ENCODE data around the gene NGFR.

The NGFR gene

GRCh38 chr17:49508061-49508865 is 13.2 kb downstream of the NGFR start:
- peaks cover 0 to 7% of the 10 kb centered on the region in 2 donors for H3K27me3 ChIP-seq (ENCODE audit: control insufficient read depth in 2 of 2, insufficient read depth in 2 of 2, low read length in 2 of 2)
- H3K27ac ChIP-seq (ENCODE audit: low read depth in 2 of 2, low read length in 2 of 2): no peak overlapping the region
- H3K4me1 ChIP-seq (ENCODE audit: control insufficient read depth in 2 of 2, insufficient read depth in 2 of 2, low read length in 2 of 2): no peaks in the 10 kb centered on the region
- H3K9ac ChIP-seq (ENCODE audit: low read depth in 1 of 2, low read length in 2 of 2): no peak overlapping the region
- no peaks in the 10 kb centered on the region for H3K9me3 ChIP-seq (ENCODE audit: control insufficient read depth in 2 of 2, low read length in 2 of 2)
- H3K4me3 ChIP-seq (ENCODE audit: low read length in 2 of 2): no peak overlapping the region
- H3K36me3 ChIP-seq (ENCODE audit: control insufficient read depth in 2 of 2, insufficient read depth in 2 of 2, low read length in 2 of 2): no peaks in the 10 kb centered on the region

GRCh38 chr17:49508866-49509587 is 13.9 kb downstream of the NGFR start:
- Histone ChIP-seq H3K9ac (ENCODE audit: low read depth in 1 of 2, low read length in 2 of 2) (no peak overlapping the region), H3K27ac (ENCODE audit: low read depth in 2 of 2, low read length in 2 of 2) (no peak overlapping the region), H3K4me3 (ENCODE audit: low read length in 2 of 2) (no peak overlapping the region), H3K9me3 (ENCODE audit: control insufficient read depth in 2 of 2, low read length in 2 of 2) (no peaks in the 10 kb centered on the region), H3K4me1 (ENCODE audit: control insufficient read depth in 2 of 2, insufficient read depth in 2 of 2, low read length in 2 of 2) (peaks cover 0 to 2% of the 10 kb centered on the region in 2 donors), H3K27me3 (ENCODE audit: control insufficient read depth in 2 of 2, insufficient read depth in 2 of 2, low read length in 2 of 2) (peaks cover 0 to 3% of the 10 kb centered on the region in 2 donors), H3K36me3 (ENCODE audit: control insufficient read depth in 2 of 2, insufficient read depth in 2 of 2, low read length in 2 of 2) (no peaks in the 10 kb centered on the region)

GRCh38 chr17:49509588-49509917 is 14.5 kb downstream of the NGFR start:
- Histone ChIP-seq H3K9me3 (ENCODE audit: control insufficient read depth in 2 of 2, low read length in 2 of 2) (no peaks in the 10 kb centered on the region), H3K27ac (ENCODE audit: low read depth in 2 of 2, low read length in 2 of 2) (no peak overlapping the region), H3K27me3 (ENCODE audit: control insufficient read depth in 2 of 2, insufficient read depth in 2 of 2, low read length in 2 of 2) (peaks cover 0 to 3% of the 10 kb centered on the region in 2 donors), H3K4me3 (ENCODE audit: low read length in 2 of 2) (no peak overlapping the region), H3K4me1 (ENCODE audit: control insufficient read depth in 2 of 2, insufficient read depth in 2 of 2, low read length in 2 of 2) (peaks cover 3 to 7% of the 10 kb centered on the region in 2 donors), H3K9ac (ENCODE audit: low read depth in 1 of 2, low read length in 2 of 2) (no peak overlapping the region), H3K36me3 (ENCODE audit: control insufficient read depth in 2 of 2, insufficient read depth in 2 of 2, low read length in 2 of 2) (no peaks in the 10 kb centered on the region)

- Histone ChIP-seq H3K4me1 (ENCODE audit: control insufficient read depth in 2 of 2, insufficient read depth in 2 of 2, low read length in 2 of 2) (peaks cover 7 to 9% of the 10 kb centered on the region in 2 donors), H3K9me3 (ENCODE audit: control insufficient read depth in 2 of 2, low read length in 2 of 2) (no peaks in the 10 kb centered on the region), H3K9ac (ENCODE audit: low read depth in 1 of 2, low read length in 2 of 2) (no peak overlapping the region)
Observed at GRCh38 chr17:49510059-49510719, 15.1 kb downstream of the NGFR start.

GRCh38 chr17:49510720-49511110 is 15.6 kb downstream of the NGFR start:
- Histone ChIP-seq H3K27me3 (ENCODE audit: control insufficient read depth in 2 of 2, insufficient read depth in 2 of 2, low read length in 2 of 2) (peaks cover 0 to 3% of the 10 kb centered on the region in 2 donors), H3K27ac (ENCODE audit: low read depth in 2 of 2, low read length in 2 of 2) (no peak overlapping the region), H3K9me3 (ENCODE audit: control insufficient read depth in 2 of 2, low read length in 2 of 2) (no peaks in the 10 kb centered on the region), H3K9ac (ENCODE audit: low read depth in 1 of 2, low read length in 2 of 2) (no peak overlapping the region), H3K4me3 (ENCODE audit: low read length in 2 of 2) (no peak overlapping the region), H3K4me1 (ENCODE audit: control insufficient read depth in 2 of 2, insufficient read depth in 2 of 2, low read length in 2 of 2) (peaks cover 11 to 14% of the 10 kb centered on the region in 2 donors), H3K36me3 (ENCODE audit: control insufficient read depth in 2 of 2, insufficient read depth in 2 of 2, low read length in 2 of 2) (no peaks in the 10 kb centered on the region)

More at GRCh38 chr17:49510059-49510719, 15.1 kb downstream of the NGFR start:
- no peak overlapping the region for H3K27ac ChIP-seq (ENCODE audit: low read depth in 2 of 2, low read length in 2 of 2)
- H3K27me3 ChIP-seq (ENCODE audit: control insufficient read depth in 2 of 2, insufficient read depth in 2 of 2, low read length in 2 of 2): peaks cover 0 to 3% of the 10 kb centered on the region in 2 donors
- no peak overlapping the region for H3K4me3 ChIP-seq (ENCODE audit: low read length in 2 of 2)
- H3K36me3 ChIP-seq (ENCODE audit: control insufficient read depth in 2 of 2, insufficient read depth in 2 of 2, low read length in 2 of 2): no peaks in the 10 kb centered on the region

- H3K27ac ChIP-seq (ENCODE audit: low read depth in 2 of 2, low read length in 2 of 2): no peak overlapping the region
- no peak overlapping the region for H3K9ac ChIP-seq (ENCODE audit: low read depth in 1 of 2, low read length in 2 of 2)
- no peak overlapping the region for H3K4me3 ChIP-seq (ENCODE audit: low read length in 2 of 2)
- H3K36me3 ChIP-seq (ENCODE audit: control insufficient read depth in 2 of 2, insufficient read depth in 2 of 2, low read length in 2 of 2): no peaks in the 10 kb centered on the region
- no peaks in the 10 kb centered on the region for H3K9me3 ChIP-seq (ENCODE audit: control insufficient read depth in 2 of 2, low read length in 2 of 2)
- peaks cover 15 to 21% of the 10 kb centered on the region in 2 donors for H3K4me1 ChIP-seq (ENCODE audit: control insufficient read depth in 2 of 2, insufficient read depth in 2 of 2, low read length in 2 of 2)
- H3K27me3 ChIP-seq (ENCODE audit: control insufficient read depth in 2 of 2, insufficient read depth in 2 of 2, low read length in 2 of 2): peaks cover 0 to 3% of the 10 kb centered on the region in 2 donors
Observed at GRCh38 chr17:49511810-49512209, 16.7 kb downstream of the NGFR start.

GRCh38 chr17:49512296-49513043 is 17.4 kb downstream of the NGFR start:
- Histone ChIP-seq H3K9me3 (ENCODE audit: control insufficient read depth in 2 of 2, low read length in 2 of 2) (no peaks in the 10 kb centered on the region), H3K9ac (ENCODE audit: low read depth in 1 of 2, low read length in 2 of 2) (no peak overlapping the region), H3K27ac (ENCODE audit: low read depth in 2 of 2, low read length in 2 of 2) (no peak overlapping the region), H3K27me3 (ENCODE audit: control insufficient read depth in 2 of 2, insufficient read depth in 2 of 2, low read length in 2 of 2) (no peaks in the 10 kb centered on the region), H3K4me3 (ENCODE audit: low read length in 2 of 2) (no peak overlapping the region), H3K4me1 (ENCODE audit: control insufficient read depth in 2 of 2, insufficient read depth in 2 of 2, low read length in 2 of 2) (peaks cover 15 to 21% of the 10 kb centered on the region in 2 donors), H3K36me3 (ENCODE audit: control insufficient read depth in 2 of 2, insufficient read depth in 2 of 2, low read length in 2 of 2) (no peaks in the 10 kb centered on the region)

GRCh38 chr17:49513044-49513395 is 17.9 kb downstream of the NGFR start:
- Histone ChIP-seq H3K9me3 (ENCODE audit: control insufficient read depth in 2 of 2, low read length in 2 of 2) (no peaks in the 10 kb centered on the region), H3K4me1 (ENCODE audit: control insufficient read depth in 2 of 2, insufficient read depth in 2 of 2, low read length in 2 of 2) (peaks cover 15 to 21% of the 10 kb centered on the region in 2 donors), H3K27me3 (ENCODE audit: control insufficient read depth in 2 of 2, insufficient read depth in 2 of 2, low read length in 2 of 2) (no peaks in the 10 kb centered on the region), H3K4me3 (ENCODE audit: low read length in 2 of 2) (no peak overlapping the region), H3K27ac (ENCODE audit: low read depth in 2 of 2, low read length in 2 of 2) (no peak overlapping the region), H3K9ac (ENCODE audit: low read depth in 1 of 2, low read length in 2 of 2) (no peak overlapping the region), H3K36me3 (ENCODE audit: control insufficient read depth in 2 of 2, insufficient read depth in 2 of 2, low read length in 2 of 2) (no peaks in the 10 kb centered on the region)

GRCh38 chr17:49513641-49514040 is 18.5 kb downstream of the NGFR start:
- Histone ChIP-seq H3K27me3 (ENCODE audit: control insufficient read depth in 2 of 2, insufficient read depth in 2 of 2, low read length in 2 of 2) (no peaks in the 10 kb centered on the region), H3K9me3 (ENCODE audit: control insufficient read depth in 2 of 2, low read length in 2 of 2) (no peaks in the 10 kb centered on the region), H3K4me1 (ENCODE audit: control insufficient read depth in 2 of 2, insufficient read depth in 2 of 2, low read length in 2 of 2) (peaks cover 15 to 21% of the 10 kb centered on the region in 2 donors), H3K4me3 (ENCODE audit: low read length in 2 of 2) (no peak overlapping the region), H3K9ac (ENCODE audit: low read depth in 1 of 2, low read length in 2 of 2) (no peak overlapping the region), H3K27ac (ENCODE audit: low read depth in 2 of 2, low read length in 2 of 2) (no peak overlapping the region), H3K36me3 (ENCODE audit: control insufficient read depth in 2 of 2, insufficient read depth in 2 of 2, low read length in 2 of 2) (no peaks in the 10 kb centered on the region)
